K562 (cell line): Measurements from ENCODE around the gene SLC31A1. TPM values are rescaled to one million over a fixed set of nuclear protein-coding genes. Genes with fewer than 3 reads are reported as not detected.

Source experiments
- BMI1 ChIP-seq: fragments of 150-350 bp; IDR thresholded peaks from 2 replicates; pipeline ENCODE4 v1.6.1; 2014; ENCODE audit warnings: low read length
- MNT ChIP-seq, 2 experiments: fragments of 450-650 bp; conservative IDR thresholded peaks; 2 replicates each; pipeline ENCODE4 v1.6.1; 2017; ENCODE audit warnings: mild to moderate bottlenecking in 2 of 2, moderate library complexity in 2 of 2
- NFXL1 ChIP-seq: fragments of 450-650 bp; formaldehyde crosslinking; IDR thresholded peaks from 2 replicates; pipeline ENCODE4 v1.4.0; 2021; ENCODE audit warnings: mild to moderate bottlenecking
- NFYB ChIP-seq: IDR thresholded peaks from 2 replicates; pipeline ENCODE4 v1.6.1; 2011; ENCODE audit warnings: mild to moderate bottlenecking, moderate library complexity; ENCODE audit not compliant: insufficient read length; ENCODE audit errors: extremely low read depth
- PHF8 ChIP-seq: fragments of 200-600 bp; sonication (generic); IDR thresholded peaks from 2 replicates; pipeline ENCODE4 v1.6.1; 2012; ENCODE audit warnings: mixed run types, mild to moderate bottlenecking, inconsistent platforms, low read length, moderate library complexity, borderline replicate concordance
- PKNOX1 ChIP-seq: fragments of 450-650 bp; IDR thresholded peaks from 2 replicates; pipeline ENCODE4 v1.6.1; 2016
- ZBTB7A ChIP-seq: IDR thresholded peaks from 2 replicates; pipeline ENCODE4 v1.6.1; 2011; ENCODE audit warnings: low read depth, mild to moderate bottlenecking, low read length, moderate library complexity, borderline replicate concordance; ENCODE audit not compliant: control insufficient read depth
- ZFX ChIP-seq: sonication (generic); formaldehyde crosslinking; IDR thresholded peaks from 2 replicates; pipeline ENCODE4 v1.8.0; 2022; ENCODE audit warnings: mild to moderate bottlenecking, missing genetic modification reagents, moderate library complexity
- ZMIZ1 ChIP-seq, 2 experiments: fragments of 150-350 bp in 1 of 2; IDR thresholded peaks; 2 replicates each; pipeline ENCODE4 v1.6.1; 2012 to 2016; ENCODE audit warnings: low read depth in 2 of 2, low read length in 2 of 2, mild to moderate bottlenecking in 1 of 2, moderate library complexity in 1 of 2
- ZNF12 ChIP-seq: sonication (generic); formaldehyde crosslinking; IDR thresholded peaks from 2 replicates; pipeline ENCODE4 v1.4.0; 2020; ENCODE audit warnings: mild to moderate bottlenecking, missing genetic modification reagents
- ZNF184 ChIP-seq: sonication (generic); formaldehyde crosslinking; IDR thresholded peaks from 2 replicates; pipeline ENCODE4 v1.5.0; 2020; ENCODE audit warnings: missing genetic modification reagents
- ZNF584 ChIP-seq: fragments of 200-800 bp; sonication (Bioruptor generic); IDR thresholded peaks from 2 replicates; pipeline ENCODE4 v1.6.1; 2016; ENCODE audit warnings: low read depth, mild to moderate bottlenecking, missing genetic modification characterization, missing compliant biosample characterization
- ZNF609 ChIP-seq: sonication (generic); formaldehyde crosslinking; IDR thresholded peaks from 2 replicates; pipeline ENCODE4 v1.8.1; 2023; ENCODE audit warnings: missing genetic modification reagents, mild to moderate bottlenecking, borderline replicate concordance
- ZNF699 ChIP-seq: fragments of 250-450 bp; sonication (Bioruptor Pico); IDR thresholded peaks from 2 replicates; pipeline ENCODE4 v1.8.0; 2021; ENCODE audit warnings: mild to moderate bottlenecking, moderate library complexity; ENCODE audit not compliant: insufficient replicate concordance
- polyA plus RNA-seq, 8 experiments: library from polyadenylated mRNA; depleted of rRNA in 4 of 8; stranded (reverse) in 5 of 8; unstranded in 3 of 8; fragments of >200 nt; fragmentation: Nextera tagmentation in 2 of 8; fragmentation: Illumina TruSeq in 1 of 8; extraction: Ambion mirVana in 2 of 8; extraction: Trizol in 1 of 8; gene quantifications; 2 replicates each; pipeline versions ENCODE4 v1.2.1 to v1.2.3, GENCODE V29; 2011 to 2014; ENCODE audit warnings: inconsistent platforms in 1 of 8, missing spikeins in 1 of 8
- total RNA-seq, 7 experiments: library from RNA; depleted of rRNA in 6 of 7; stranded (reverse); fragments of >200 nt in 6 of 7; fragmentation: Illumina TruSeq in 2 of 7; extraction: Trizol in 2 of 7; gene quantifications; 2 replicates each; pipeline versions ENCODE4 v1.2.1 to v1.2.3, GENCODE V29; 2011 to 2021; ENCODE audit warnings: low replicate concordance in 1 of 7

SLC31A1 gene
- total and polyA plus RNA-seq, 9 of the 15 experiments (the other 6 are each of a cell fraction or from before 2014, with no cell fraction given), result 15.4 to 40.7 (median 25.9) TPM

- TF ChIP-seq ZMIZ1 (IDR thresholded peaks at IDR 0.05; ENCODE audit: low read depth in 2 of 2, low read length in 2 of 2) (0 out of 4 replicates have a peak, but pooled peaks of 1 of the 2 experiments have one; percentile 2), MNT (conservative IDR thresholded peaks at IDR 0.05) (peak; percentile 74 to 85), PHF8 (peak; percentile 84; the same call in 1 of the 2 replicates), ZNF584 (CRISPR knock-in tag) (no peak), ZFX (CRISPR knock-in tag) (peak; percentile 69), ZNF699 (CRISPR knock-in tag) (no peak), PKNOX1 (peak; percentile 84), ZNF609 (CRISPR knock-in tag) (0 out of 2 replicates have a peak, but pooled peaks have one; percentile 9), NFYB (peak; percentile 66), ZNF184 (no peak), NFXL1 (CRISPR knock-in tag) (no peak), ZNF12 (CRISPR knock-in tag) (peak; percentile 74; the same call in 1 of the 2 replicates), BMI1 (no peak), ZBTB7A (peak; percentile 55; the same call in 1 of the 2 replicates)
Measured at GRCh38 chr9:113221003-113221799, at the start of gene SLC31A1, which contains the start of gene FKBP15 (continued).
